Vagina (tissue), 2 donors: Measurements from ENCODE around the gene NFATC2. TPM values are rescaled to one million over a fixed set of nuclear protein-coding genes. Genes with fewer than 3 reads are reported as not detected.

ENCODE experiments used
- DNase-seq, 2 donors: peaks; one replicate each; pipeline ENCODE4 v3.0.0-alpha.2; 2017; ENCODE audit errors: extremely low spot score in 2 of 2
- H3K27ac ChIP-seq: fragments of 200-600 bp; sonication (generic); one replicate; pipeline ENCODE4 v1.5.1; 2019
- H3K27me3 ChIP-seq: fragments of 200-600 bp; sonication (generic); one replicate; pipeline ENCODE4 v1.5.1; 2019
- H3K36me3 ChIP-seq, 2 donors: fragments of 200-600 bp; sonication (generic); one replicate each; pipeline ENCODE4 v1.5.1; 2017 to 2019
- H3K4me1 ChIP-seq: fragments of 200-600 bp; sonication (generic); one replicate; pipeline ENCODE4 v1.5.1; 2019
- H3K4me3 ChIP-seq, 2 donors: fragments of 200-600 bp; sonication (generic); 1 replicate in 1 of 2; 2 replicates in 1 of 2; pipeline ENCODE4 v1.5.1; 2016 to 2019
- H3K9me3 ChIP-seq: fragments of 200-600 bp; sonication (generic); one replicate; pipeline ENCODE4 v1.5.1; 2019
- CTCF ChIP-seq, 3 experiments: fragments of 450-650 bp in 2 of 3; fragments of 200-600 bp in 1 of 3; sonication (generic) in 1 of 3; IDR thresholded peaks; one replicate each; pipeline ENCODE4 v1.5.1; 2017 to 2019; ENCODE audit warnings: antibody characterized with exemption in 3 of 3, mild to moderate bottlenecking in 2 of 3, moderate library complexity in 2 of 3
- POLR2A ChIP-seq, 2 donors: fragments of 450-650 bp; IDR thresholded peaks; one replicate each; pipeline ENCODE4 v1.6.1; 2017; ENCODE audit warnings: antibody characterized with exemption in 2 of 2, mild to moderate bottlenecking in 2 of 2, moderate library complexity in 2 of 2
- POLR2AphosphoS5 ChIP-seq, 2 donors: sonication (generic); formaldehyde crosslinking; IDR thresholded peaks; one replicate each; pipeline ENCODE4 v1.9.0; 2017; ENCODE audit warnings: antibody characterized with exemption in 2 of 2, mild to moderate bottlenecking in 2 of 2, low read depth in 1 of 2; ENCODE audit not compliant: insufficient read depth in 1 of 2
- intact Hi-C: fragments of 100-400 bp; cut with DNase I; formaldehyde crosslinking; loops from one replicate; pipeline ENCODE4 v1.15.1; 2023
- total RNA-seq: library from RNA; depleted of rRNA; stranded (reverse); fragments of >200 nt; gene quantifications from one replicate; pipeline ENCODE4 v1.2.3, GENCODE V29; 2016

NFATC2 gene
- total RNA-seq, 1 donor from 2014 or later = 7.4 TPM

- no peak overlapping the region for H3K27ac ChIP-seq
Measured at GRCh38 chr20:51423810-51424209, 118.7 kb downstream of the NFATC2 start.

GRCh38 chr20:51423290-51423667 lies 119.2 kb downstream of the NFATC2 start:
- no peaks in the 10 kb centered on the region for H3K9me3 ChIP-seq
- peaks cover 4% of the 10 kb centered on the region for H3K4me1 ChIP-seq
- no peak for DNase-seq
- H3K27me3 ChIP-seq = no peaks in the 10 kb centered on the region
- H3K27ac ChIP-seq = no peak overlapping the region
- TF ChIP-seq POLR2AphosphoS5 (IDR thresholded peaks at IDR 0.05; ENCODE audit: insufficient read depth in 1 of 2, low read depth in 1 of 2) = no peak
- TF ChIP-seq CTCF (IDR thresholded peaks at IDR 0.05) = no peak
- TF ChIP-seq POLR2A (IDR thresholded peaks at IDR 0.05) = no peak
- no peak overlapping the region for H3K4me3 ChIP-seq
- H3K36me3 ChIP-seq = no peaks in the 10 kb centered on the region
- intact Hi-C loops = no loop called here

More at GRCh38 chr20:51423810-51424209, 118.7 kb downstream of the NFATC2 start:
- no peak for DNase-seq
- Histone ChIP-seq H3K36me3 (no peaks in the 10 kb centered on the region), H3K4me1 (peaks cover 9% of the 10 kb centered on the region), H3K4me3 (no peak overlapping the region), H3K9me3 (no peaks in the 10 kb centered on the region), H3K27me3 (no peaks in the 10 kb centered on the region)
- intact Hi-C loops = no loop called here
- TF ChIP-seq CTCF (IDR thresholded peaks at IDR 0.05) = no peak
- TF ChIP-seq POLR2AphosphoS5 (IDR thresholded peaks at IDR 0.05; ENCODE audit: insufficient read depth in 1 of 2, low read depth in 1 of 2) = no peak
- no peak for TF ChIP-seq POLR2A (IDR thresholded peaks at IDR 0.05)

- Histone ChIP-seq H3K4me1 (no peaks in the 10 kb centered on the region), H3K4me3 (no peak overlapping the region), H3K36me3 (no peaks in the 10 kb centered on the region), H3K27ac (no peak overlapping the region), H3K9me3 (no peaks in the 10 kb centered on the region), H3K27me3 (no peaks in the 10 kb centered on the region)
- TF ChIP-seq POLR2A (IDR thresholded peaks at IDR 0.05) = no peak
- no peak for TF ChIP-seq CTCF (IDR thresholded peaks at IDR 0.05)
- TF ChIP-seq POLR2AphosphoS5 (IDR thresholded peaks at IDR 0.05; ENCODE audit: insufficient read depth in 1 of 2, low read depth in 1 of 2) = no peak
- intact Hi-C loops = no loop called here
- DNase-seq = no peak
Measured at GRCh38 chr20:51422514-51423289, 119.8 kb downstream of the NFATC2 start.

- TF ChIP-seq POLR2AphosphoS5 (IDR thresholded peaks at IDR 0.05; ENCODE audit: insufficient read depth in 1 of 2, low read depth in 1 of 2) (no peak), CTCF (IDR thresholded peaks at IDR 0.05) (no peak), POLR2A (IDR thresholded peaks at IDR 0.05) (no peak)
- intact Hi-C loops = no loop called here
- no peak overlapping the region for H3K27ac ChIP-seq
Measured at GRCh38 chr20:51420805-51421204, 121.7 kb downstream of the NFATC2 start.

GRCh38 chr20:51420111-51420510 lies 122.4 kb downstream of the NFATC2 start:
- Histone ChIP-seq H3K27me3 (no peaks in the 10 kb centered on the region), H3K4me3 (no peak overlapping the region), H3K27ac (no peak overlapping the region), H3K9me3 (no peaks in the 10 kb centered on the region), H3K4me1 (no peaks in the 10 kb centered on the region), H3K36me3 (no peaks in the 10 kb centered on the region)
- TF ChIP-seq POLR2A (IDR thresholded peaks at IDR 0.05) (no peak), CTCF (IDR thresholded peaks at IDR 0.05) (no peak), POLR2AphosphoS5 (IDR thresholded peaks at IDR 0.05; ENCODE audit: insufficient read depth in 1 of 2, low read depth in 1 of 2) (no peak)
- no peak for DNase-seq
- intact Hi-C loops = no loop called here

More at GRCh38 chr20:51420805-51421204, 121.7 kb downstream of the NFATC2 start:
- no peaks in the 10 kb centered on the region for H3K36me3 ChIP-seq
- no peak for DNase-seq
- H3K4me1 ChIP-seq = no peaks in the 10 kb centered on the region
- no peaks in the 10 kb centered on the region for H3K9me3 ChIP-seq
- H3K27me3 ChIP-seq = no peaks in the 10 kb centered on the region
- no peak overlapping the region for H3K4me3 ChIP-seq
